Gastrocnemius medialis (tissue), 4 donors: ENCODE data around the gene ASIC3.

Experiments used
- POLR2A ChIP-seq, 2 donors: fragments of 450-650 bp; IDR thresholded peaks; one replicate each; pipeline ENCODE4 v1.6.1; 2017; ENCODE audit warnings: antibody characterized with exemption in 2 of 2, mild to moderate bottlenecking in 2 of 2, moderate library complexity in 2 of 2
- TF ChIP-seq, protein P1 (sequence below), 5 experiments: fragments of 450-650 bp in 3 of 5; fragments of 200-600 bp in 2 of 5; sonication (generic) in 2 of 5; IDR thresholded peaks in 4 of 5; conservative IDR thresholded peaks in 1 of 5; 1 replicate in 4 of 5; 2 replicates in 1 of 5; pipeline ENCODE4 v1.5.1; 2016 to 2019; ENCODE audit warnings: antibody characterized with exemption in 5 of 5, mild to moderate bottlenecking in 3 of 5, moderate library complexity in 3 of 5

DNA sequence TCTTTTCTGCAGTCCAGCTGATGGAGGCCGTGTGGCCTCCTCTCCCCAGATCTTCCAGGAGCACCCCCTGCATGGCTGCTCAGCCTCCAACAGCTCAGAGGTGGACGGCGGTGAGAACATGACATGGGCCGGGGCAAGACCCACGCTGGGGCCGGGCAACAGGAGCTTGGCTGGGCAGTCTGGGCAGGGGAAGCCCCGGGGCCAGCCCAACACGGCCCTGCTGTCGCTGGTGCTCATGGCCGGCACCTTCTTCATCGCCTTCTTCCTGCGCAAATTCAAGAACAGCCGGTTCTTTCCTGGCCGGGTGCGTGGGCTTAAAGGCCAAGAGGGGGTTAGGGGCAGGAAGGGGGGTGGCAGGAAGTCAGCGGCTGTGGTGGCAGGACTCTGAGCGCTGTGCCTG is 25.7 kb downstream of the ASIC3 start:
- TF ChIP-seq, protein P1, sequence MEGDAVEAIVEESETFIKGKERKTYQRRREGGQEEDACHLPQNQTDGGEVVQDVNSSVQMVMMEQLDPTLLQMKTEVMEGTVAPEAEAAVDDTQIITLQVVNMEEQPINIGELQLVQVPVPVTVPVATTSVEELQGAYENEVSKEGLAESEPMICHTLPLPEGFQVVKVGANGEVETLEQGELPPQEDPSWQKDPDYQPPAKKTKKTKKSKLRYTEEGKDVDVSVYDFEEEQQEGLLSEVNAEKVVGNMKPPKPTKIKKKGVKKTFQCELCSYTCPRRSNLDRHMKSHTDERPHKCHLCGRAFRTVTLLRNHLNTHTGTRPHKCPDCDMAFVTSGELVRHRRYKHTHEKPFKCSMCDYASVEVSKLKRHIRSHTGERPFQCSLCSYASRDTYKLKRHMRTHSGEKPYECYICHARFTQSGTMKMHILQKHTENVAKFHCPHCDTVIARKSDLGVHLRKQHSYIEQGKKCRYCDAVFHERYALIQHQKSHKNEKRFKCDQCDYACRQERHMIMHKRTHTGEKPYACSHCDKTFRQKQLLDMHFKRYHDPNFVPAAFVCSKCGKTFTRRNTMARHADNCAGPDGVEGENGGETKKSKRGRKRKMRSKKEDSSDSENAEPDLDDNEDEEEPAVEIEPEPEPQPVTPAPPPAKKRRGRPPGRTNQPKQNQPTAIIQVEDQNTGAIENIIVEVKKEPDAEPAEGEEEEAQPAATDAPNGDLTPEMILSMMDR (IDR thresholded peaks at IDR 0.05 in 4 of 5, conservative IDR thresholded peaks at IDR 0.05 in 1 of 5) = no peak
- TF ChIP-seq POLR2A (IDR thresholded peaks at IDR 0.05) = no peak
